Measurements from ENCODE around the gene SNTG2.

GRCh38 chr2:1055014-1055595, 104.5 kb downstream of the SNTG2 start:
- TF ChIP-seq CTCF (IDR thresholded peaks at IDR 0.05), result no peak
- TF ChIP-seq CREM (CRISPR knock-in tag; IDR thresholded peaks at IDR 0.05), result no peak
- TF ChIP-seq FOXP4 (CRISPR knock-in tag; IDR thresholded peaks at IDR 0.05), result no peak
- no peak for TF ChIP-seq SMAD4 (CRISPR knock-in tag; IDR thresholded peaks at IDR 0.05)
- TF ChIP-seq PRDM15 (CRISPR knock-in tag; IDR thresholded peaks at IDR 0.05), result no peak
